Transverse colon (tissue), 4 donors: ENCODE results near the gene ADAMTS3. TPM values are rescaled to one million over a fixed set of nuclear protein-coding genes. Genes with fewer than 3 reads are reported as not detected.

Source experiments
- DNase-seq: peaks from one replicate; pipeline ENCODE4 v3.0.0-alpha.2; 2019
- H3K27ac ChIP-seq, 4 donors: fragments of 200-600 bp; sonication (generic); 2 replicates each; pipeline ENCODE4 v1.5.1; 2016 to 2018; ENCODE audit warnings: inconsistent platforms in 4 of 4
- H3K27me3 ChIP-seq: fragments of 200-600 bp; sonication (generic); 2 replicates; pipeline ENCODE4 v1.5.1; 2017; ENCODE audit warnings: inconsistent platforms
- H3K36me3 ChIP-seq, 4 donors: fragments of 200-600 bp; sonication (generic); 2 replicates each; pipeline ENCODE4 v1.5.1; 2017 to 2019; ENCODE audit warnings: inconsistent platforms in 4 of 4
- H3K4me1 ChIP-seq, 4 donors: fragments of 200-600 bp; sonication (generic); 2 replicates each; pipeline ENCODE4 v1.5.1; 2017 to 2020; ENCODE audit warnings: inconsistent platforms in 4 of 4
- H3K4me3 ChIP-seq, 4 donors: fragments of 200-600 bp; sonication (generic); 1 replicate in 1 of 4; 2 replicates in 3 of 4; pipeline versions ENCODE4 v1.5.1 to v1.6.1; 2017 to 2019; ENCODE audit warnings: inconsistent platforms in 4 of 4
- H3K9me3 ChIP-seq, 2 donors: fragments of 200-600 bp; sonication (generic); 2 replicates each; pipeline ENCODE4 v1.5.1; 2017 to 2019; ENCODE audit warnings: inconsistent platforms in 2 of 2
- EP300 ChIP-seq: sonication (generic); formaldehyde crosslinking; IDR thresholded peaks from one replicate; pipeline ENCODE4 v1.6.1; 2017; ENCODE audit warnings: antibody characterized with exemption, low read depth
- POLR2A ChIP-seq: fragments of 450-650 bp; IDR thresholded peaks from one replicate; pipeline ENCODE4 v1.6.1; 2016; ENCODE audit warnings: antibody characterized with exemption, mild to moderate bottlenecking, moderate library complexity
- POLR2AphosphoS5 ChIP-seq, 3 donors: sonication (generic); formaldehyde crosslinking; IDR thresholded peaks; one replicate each; pipeline ENCODE4 v1.6.1; 2016; ENCODE audit warnings: antibody characterized with exemption in 3 of 3
- WGBS, 2 donors: methylation state at CpG; one replicate each; pipeline ENCODE4 v1.1.5; 2018; ENCODE audit warnings: low coverage in 1 of 2; 5-methylcytosine and 5-hydroxymethylcytosine counted together
- in situ Hi-C, 4 donors: fragments of 200-750 bp; cut with MboI; loops; one replicate each; pipeline versions ENCODE4 v1.15.0 to v1.15.1; 2017; ENCODE audit warnings: low sequenced_read_pairs in 3 of 4, low pct_ligation_motif_present in 1 of 4, low pct_unique_long_range_greater_than_20kb in 1 of 4
- intact Hi-C: fragments of 100-400 bp; cut with DNase I; formaldehyde crosslinking; loops from one replicate; pipeline ENCODE4 v1.15.1; 2023; ENCODE audit warnings: low total_unique reads
- total RNA-seq, 4 donors: library from RNA; depleted of rRNA; stranded (reverse); fragments of >200 nt; gene quantifications; one replicate each; pipeline ENCODE4 v1.1.0, GENCODE V29; 2016
- TF ChIP-seq, protein P1 (sequence below), 5 experiments: fragments of 200-600 bp in 3 of 5; fragments of 450-650 bp in 2 of 5; sonication (generic) in 3 of 5; IDR thresholded peaks; 1 replicate in 2 of 5; 2 replicates in 3 of 5; pipeline ENCODE4 v1.5.1; 2016 to 2017; ENCODE audit warnings: antibody characterized with exemption in 5 of 5, inconsistent platforms in 3 of 5, mild to moderate bottlenecking in 2 of 5, moderate library complexity in 1 of 5

ADAMTS3 gene
- total RNA-seq, 4 donors from 2014 or later = 0.14 to 0.64 TPM; not detected in 2

DNA sequence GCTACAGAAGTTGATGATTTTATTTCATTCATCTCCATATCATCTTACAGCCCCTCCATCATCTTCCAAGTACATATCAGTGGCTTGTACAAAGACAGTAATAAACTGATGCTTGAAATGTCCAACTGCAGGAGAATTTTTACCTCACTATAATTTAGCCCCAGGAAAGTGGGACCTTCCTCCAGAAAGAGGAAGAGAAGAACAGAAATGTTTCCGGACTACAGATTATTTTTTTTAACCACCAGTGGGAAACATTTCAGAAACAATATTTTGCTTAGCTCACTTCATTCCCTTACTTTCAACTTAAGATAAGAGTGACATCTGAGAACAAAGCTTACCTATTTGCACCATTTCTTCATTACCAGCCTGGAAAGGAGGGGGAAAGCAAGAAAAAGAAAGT is 2.0 kb downstream of the ADAMTS3 start:
- DNase-seq = no peak
- peaks cover 36% of the 10 kb centered on the region for H3K27me3 ChIP-seq
- 44 to 52% methylated on average over 1 of the region's 1 CpG for WGBS, 2 donors
- H3K4me1 ChIP-seq = peaks cover 0 to 23% (median 10%) of the 10 kb centered on the region in 4 donors
- intact Hi-C loops (loop anchor here (5.0 kb wide), 1 partner anchor 1730 kb away; the partner anchor contains the start of gene GRSF1), in situ Hi-C loops (no loop called here)
- peak overlapping the region in 2 of 4 donors; percentile 68 to 82 for H3K27ac ChIP-seq
- no peaks in the 10 kb centered on the region for H3K36me3 ChIP-seq
- H3K9me3 ChIP-seq = no peaks in the 10 kb centered on the region
- no peak for TF ChIP-seq POLR2A
- no peak for TF ChIP-seq POLR2AphosphoS5 (IDR thresholded peaks at IDR 0.05)
- no peak for TF ChIP-seq EP300
- TF ChIP-seq, protein P1, sequence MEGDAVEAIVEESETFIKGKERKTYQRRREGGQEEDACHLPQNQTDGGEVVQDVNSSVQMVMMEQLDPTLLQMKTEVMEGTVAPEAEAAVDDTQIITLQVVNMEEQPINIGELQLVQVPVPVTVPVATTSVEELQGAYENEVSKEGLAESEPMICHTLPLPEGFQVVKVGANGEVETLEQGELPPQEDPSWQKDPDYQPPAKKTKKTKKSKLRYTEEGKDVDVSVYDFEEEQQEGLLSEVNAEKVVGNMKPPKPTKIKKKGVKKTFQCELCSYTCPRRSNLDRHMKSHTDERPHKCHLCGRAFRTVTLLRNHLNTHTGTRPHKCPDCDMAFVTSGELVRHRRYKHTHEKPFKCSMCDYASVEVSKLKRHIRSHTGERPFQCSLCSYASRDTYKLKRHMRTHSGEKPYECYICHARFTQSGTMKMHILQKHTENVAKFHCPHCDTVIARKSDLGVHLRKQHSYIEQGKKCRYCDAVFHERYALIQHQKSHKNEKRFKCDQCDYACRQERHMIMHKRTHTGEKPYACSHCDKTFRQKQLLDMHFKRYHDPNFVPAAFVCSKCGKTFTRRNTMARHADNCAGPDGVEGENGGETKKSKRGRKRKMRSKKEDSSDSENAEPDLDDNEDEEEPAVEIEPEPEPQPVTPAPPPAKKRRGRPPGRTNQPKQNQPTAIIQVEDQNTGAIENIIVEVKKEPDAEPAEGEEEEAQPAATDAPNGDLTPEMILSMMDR (IDR thresholded peaks at IDR 0.05) = no peak
- H3K4me3 ChIP-seq = no peak overlapping the region

DNA sequence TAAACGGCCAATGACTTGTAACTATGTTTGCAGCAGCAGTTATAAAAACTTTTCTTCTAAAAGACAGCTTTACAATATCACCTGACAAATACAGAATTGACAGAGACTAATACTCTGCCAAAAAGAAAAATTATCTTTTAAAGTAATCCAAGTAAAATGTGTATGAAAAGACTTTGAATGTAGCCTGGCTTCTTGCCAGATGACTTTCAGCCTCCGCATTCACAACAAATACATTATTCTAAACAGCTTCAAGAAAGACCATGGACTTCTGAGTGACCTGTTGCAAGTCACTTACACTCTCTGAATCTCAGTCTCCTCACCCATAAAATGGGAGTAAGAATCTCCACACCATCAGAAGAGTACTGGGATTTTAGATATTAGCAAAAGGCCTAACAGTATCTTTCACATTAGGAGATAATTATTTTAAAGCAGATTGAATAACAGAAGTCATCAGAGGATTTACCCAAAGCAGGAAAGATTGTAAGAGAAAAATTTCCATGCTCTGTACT is 2.5 kb downstream of the ADAMTS3 start:
- Histone ChIP-seq H3K36me3 (no peaks in the 10 kb centered on the region), H3K4me1 (peaks cover 0 to 23% (median 10%) of the 10 kb centered on the region in 4 donors), H3K4me3 (no peak overlapping the region), H3K27ac (no peak overlapping the region), H3K27me3 (peaks cover 36% of the 10 kb centered on the region), H3K9me3 (no peaks in the 10 kb centered on the region)
- intact Hi-C loops = loop anchor here (5.0 kb wide), 1 partner anchor 1729 kb away; the partner anchor contains the start of gene GRSF1
- in situ Hi-C loops = no loop called here
- DNase-seq = no peak
- WGBS, 2 donors = 62 to 71% methylated on average over 2 of the region's 2 CpGs
- TF ChIP-seq POLR2A = no peak
- TF ChIP-seq POLR2AphosphoS5 (IDR thresholded peaks at IDR 0.05) = no peak
- no peak for TF ChIP-seq EP300
- TF ChIP-seq, protein P1 (IDR thresholded peaks at IDR 0.05) = no peak

DNA sequence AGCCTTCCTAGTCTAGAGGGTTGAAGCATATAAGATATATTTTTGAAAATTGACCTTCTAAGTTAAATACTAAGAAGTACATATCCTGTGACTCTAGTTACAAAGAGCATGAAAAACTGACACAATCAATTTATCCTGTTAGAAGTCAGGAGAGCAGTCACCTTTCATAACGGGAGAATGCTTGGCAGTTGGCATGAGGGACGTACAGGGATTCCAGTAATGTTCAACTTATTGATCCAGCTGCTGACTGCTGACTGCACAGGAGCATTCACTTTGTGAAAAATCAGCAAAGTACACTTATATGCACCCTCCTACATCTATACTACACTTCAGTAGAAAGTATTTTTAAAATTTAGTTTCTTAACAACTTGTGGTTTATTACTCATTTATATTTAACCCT is 4.2 kb downstream of the ADAMTS3 start:
- in situ Hi-C loops = no loop called here
- intact Hi-C loops = loop anchor here (5.0 kb wide), 1 partner anchor 1727 kb away; the partner anchor contains the start of gene GRSF1
- 70% methylated on average over 2 of the region's 2 CpGs; no CpG with 5 or more reads in 1 of the 2 donors for WGBS, 2 donors

DNA sequence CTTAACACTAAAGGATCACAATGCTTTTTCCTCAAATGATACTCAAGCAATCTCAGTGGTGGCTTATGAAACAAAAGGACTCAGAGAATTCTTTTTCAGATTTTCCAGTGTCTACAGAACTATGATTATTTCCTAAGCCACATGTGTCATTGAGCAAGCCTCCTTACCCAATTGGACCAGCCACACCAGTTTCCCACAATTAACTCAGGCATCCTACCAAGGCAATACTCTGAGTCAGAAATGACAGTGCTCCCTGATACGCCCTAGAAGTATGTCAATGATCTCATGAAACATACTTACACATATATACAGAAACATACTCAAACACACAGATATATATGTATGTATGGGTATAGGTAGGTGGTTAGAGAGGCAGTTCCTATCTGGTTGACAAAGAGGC is 4.8 kb downstream of the ADAMTS3 start:
- no peaks in the 10 kb centered on the region for H3K9me3 ChIP-seq
- WGBS, 2 donors = 81% methylated on average over 1 of the region's 1 CpG; no CpG with 5 or more reads in 1 of the 2 donors
- DNase-seq = no peak
- no peaks in the 10 kb centered on the region for H3K36me3 ChIP-seq
- H3K4me3 ChIP-seq = no peak overlapping the region
- intact Hi-C loops (no loop called here), in situ Hi-C loops (no loop called here)
- H3K27me3 ChIP-seq = peaks cover 22% of the 10 kb centered on the region
- TF ChIP-seq, protein P1 (IDR thresholded peaks at IDR 0.05) = no peak
- TF ChIP-seq EP300 (no peak), POLR2AphosphoS5 (IDR thresholded peaks at IDR 0.05) (no peak), POLR2A (no peak)
- peaks cover 0 to 20% (median 7%) of the 10 kb centered on the region in 4 donors for H3K4me1 ChIP-seq
- H3K27ac ChIP-seq = no peak overlapping the region

More for the DNA sequence above, 4.2 kb downstream of the ADAMTS3 start:
- DNase-seq = no peak
- no peak overlapping the region for H3K27ac ChIP-seq
- TF ChIP-seq, protein P1 (IDR thresholded peaks at IDR 0.05) = no peak
- TF ChIP-seq POLR2A (no peak), POLR2AphosphoS5 (IDR thresholded peaks at IDR 0.05) (no peak), EP300 (no peak)
- H3K9me3 ChIP-seq = no peaks in the 10 kb centered on the region
- H3K36me3 ChIP-seq = no peaks in the 10 kb centered on the region
- H3K27me3 ChIP-seq = peaks cover 28% of the 10 kb centered on the region
- H3K4me1 ChIP-seq = peaks cover 0 to 23% (median 10%) of the 10 kb centered on the region in 4 donors
- H3K4me3 ChIP-seq = no peak overlapping the region
